Fibroblast of lung (primary cell): ENCODE data around the gene HNRNPM. TPM values are rescaled to one million over a fixed set of nuclear protein-coding genes. Genes with fewer than 3 reads are reported as not detected.

Experiments
- DNase-seq, 2 donors: peaks; one replicate each; pipeline versions ENCODE4 v3.0.0 to v3.0.0-alpha.2; 2010; ENCODE audit warnings: low read depth in 2 of 2
- H2AFZ ChIP-seq: 2 replicates; pipeline ENCODE4 v1.5.1; 2012; ENCODE audit warnings: low read length, control low read depth, inconsistent platforms
- H3K27ac ChIP-seq: 2 replicates; pipeline ENCODE4 v1.5.1; 2011; ENCODE audit warnings: low read length, control low read depth; ENCODE audit not compliant: insufficient read depth
- H3K27me3 ChIP-seq: 2 replicates; pipeline ENCODE4 v1.5.1; 2011; ENCODE audit warnings: mild to moderate bottlenecking, low read length; ENCODE audit not compliant: control insufficient read depth, insufficient read depth
- H3K36me3 ChIP-seq: 2 replicates; pipeline ENCODE4 v1.5.1; 2011; ENCODE audit warnings: low read length; ENCODE audit not compliant: control insufficient read depth, insufficient read depth
- H3K4me1 ChIP-seq: 2 replicates; pipeline ENCODE4 v1.5.1; 2011; ENCODE audit warnings: low read length; ENCODE audit not compliant: control insufficient read depth, insufficient read depth; ENCODE audit errors: extremely low read depth
- H3K4me2 ChIP-seq: 2 replicates; pipeline ENCODE4 v1.5.1; 2011; ENCODE audit warnings: low read length, control low read depth; ENCODE audit not compliant: insufficient read depth; ENCODE audit errors: extremely low read depth
- H3K4me3 ChIP-seq, 4 experiments: fragments of 200-600 bp in 1 of 4; sonication (generic) in 1 of 4; replicated peaks in 1 of 4; 2 replicates each; pipeline ENCODE4 v1.5.1; 2011 to 2016; ENCODE audit warnings: low read length in 4 of 4, low read depth in 3 of 4, mild to moderate bottlenecking in 3 of 4, control low read depth in 2 of 4, inconsistent platforms in 1 of 4, mixed read lengths in 1 of 4; ENCODE audit not compliant: insufficient read depth in 1 of 4; ENCODE audit errors: control extremely low read depth in 1 of 4
- H3K79me2 ChIP-seq: 2 replicates; pipeline ENCODE4 v1.5.1; 2012; ENCODE audit warnings: mild to moderate bottlenecking, low read length, inconsistent platforms; ENCODE audit not compliant: control insufficient read depth, insufficient read depth
- H3K9ac ChIP-seq: 2 replicates; pipeline ENCODE4 v1.5.1; 2011; ENCODE audit warnings: mild to moderate bottlenecking, low read length, control low read depth; ENCODE audit not compliant: insufficient read depth
- H3K9me3 ChIP-seq: 2 replicates; pipeline ENCODE4 v1.5.1; 2012; ENCODE audit warnings: low read depth, low read length; ENCODE audit not compliant: control insufficient read depth, insufficient read depth
- H4K20me1 ChIP-seq: 2 replicates; pipeline ENCODE4 v1.5.1; 2011; ENCODE audit warnings: low read length; ENCODE audit not compliant: control insufficient read depth, insufficient read depth; ENCODE audit errors: extremely low read depth
- CTCF ChIP-seq, 2 donors: IDR thresholded peaks in 1 of 2; conservative IDR thresholded peaks in 1 of 2; 1 replicate in 1 of 2; 2 replicates in 1 of 2; pipeline ENCODE4 v1.5.1; 2011 to 2012; ENCODE audit warnings: low read length in 2 of 2, control low read depth in 1 of 2, inconsistent platforms in 1 of 2, low read depth in 1 of 2, mild to moderate bottlenecking in 1 of 2
- EZH2 ChIP-seq: IDR thresholded peaks from 2 replicates; pipeline ENCODE4 v1.5.1; 2012; ENCODE audit warnings: low read length, control low read depth, mild to moderate bottlenecking; ENCODE audit errors: missing control alignments
- polyA plus RNA-seq, 2 donors: library from polyadenylated mRNA; depleted of rRNA in 1 of 2; stranded (reverse) in 1 of 2; unstranded in 1 of 2; fragments of >200 nt; gene quantifications; 2 replicates each; pipeline ENCODE4 v1.2.1, GENCODE V29; 2011 to 2012; ENCODE audit warnings: missing spikeins in 1 of 2
- total RNA-seq: library from RNA; depleted of rRNA; stranded (reverse); fragments of >200 nt; gene quantifications from 2 replicates; pipeline ENCODE4 v1.2.1, GENCODE V29; 2014

Gene HNRNPM
- total and polyA plus RNA-seq, 2 donors (not counting 1 experiment from before 2014, with no cell fraction given): 51.5 to 104 TPM

- TF ChIP-seq CTCF (conservative IDR thresholded peaks at IDR 0.05 in 1 of 2, IDR thresholded peaks at IDR 0.05 in 1 of 2; ENCODE audit: low read depth in 1 of 2, low read length in 2 of 2): no peak
- no peak for TF ChIP-seq EZH2
- no peak overlapping the region for H3K4me2 ChIP-seq
- H3K4me3 ChIP-seq: no peak overlapping the region
- H3K79me2 ChIP-seq: no peaks in the 10 kb centered on the region
- H3K4me1 ChIP-seq: no peaks in the 10 kb centered on the region
- H3K27ac ChIP-seq: no peak overlapping the region
- no peak overlapping the region for H2AFZ ChIP-seq
- no peaks in the 10 kb centered on the region for H3K27me3 ChIP-seq
- H3K9ac ChIP-seq: no peak overlapping the region
- H3K9me3 ChIP-seq: no peaks in the 10 kb centered on the region
- DNase-seq: no peak
- peaks cover under 1% of the 10 kb centered on the region for H3K36me3 ChIP-seq
- H4K20me1 ChIP-seq: no peaks in the 10 kb centered on the region
Observed at GRCh38 chr19:8494158-8494557, 49.4 kb downstream of the HNRNPM start.

- no peaks in the 10 kb centered on the region for H3K36me3 ChIP-seq
- no peak overlapping the region for H3K9ac ChIP-seq
- H3K4me2 ChIP-seq: no peak overlapping the region
- H3K4me3 ChIP-seq: no peak overlapping the region
- no peak overlapping the region for H3K27ac ChIP-seq
- no peak for DNase-seq
- H3K9me3 ChIP-seq: no peaks in the 10 kb centered on the region
- H3K4me1 ChIP-seq: no peaks in the 10 kb centered on the region
- H4K20me1 ChIP-seq: no peaks in the 10 kb centered on the region
- no peaks in the 10 kb centered on the region for H3K27me3 ChIP-seq
- H2AFZ ChIP-seq: no peak overlapping the region
- TF ChIP-seq EZH2 (no peak), CTCF (conservative IDR thresholded peaks at IDR 0.05 in 1 of 2, IDR thresholded peaks at IDR 0.05 in 1 of 2; ENCODE audit: low read depth in 1 of 2, low read length in 2 of 2) (no peak)
- no peaks in the 10 kb centered on the region for H3K79me2 ChIP-seq
Observed at GRCh38 chr19:8498295-8498694, 53.5 kb downstream of the HNRNPM start.

- Histone ChIP-seq H3K36me3 (no peaks in the 10 kb centered on the region), H3K27ac (no peak overlapping the region), H3K79me2 (no peaks in the 10 kb centered on the region), H3K4me2 (no peak overlapping the region), H3K9me3 (no peaks in the 10 kb centered on the region), H3K27me3 (no peaks in the 10 kb centered on the region), H3K4me1 (no peaks in the 10 kb centered on the region), H4K20me1 (no peaks in the 10 kb centered on the region), H3K9ac (no peak overlapping the region), H2AFZ (no peak overlapping the region), H3K4me3 (no peak overlapping the region)
- no peak for TF ChIP-seq EZH2
- TF ChIP-seq CTCF (conservative IDR thresholded peaks at IDR 0.05 in 1 of 2, IDR thresholded peaks at IDR 0.05 in 1 of 2; ENCODE audit: low read depth in 1 of 2, low read length in 2 of 2): no peak
- no peak for DNase-seq
Observed at GRCh38 chr19:8499048-8499833, 54.5 kb downstream of the HNRNPM start.
